ENCODE measurements around the gene CNOT6.

- TF ChIP-seq CTCF (IDR thresholded peaks at IDR 0.05 in 4 of 5, conservative IDR thresholded peaks at IDR 0.05 in 1 of 5), result no peak
- TF ChIP-seq POLR2A (IDR thresholded peaks at IDR 0.05), result no peak
Observed at GRCh38 chr5:180620014-180620413, 125.8 kb downstream of the CNOT6 start.
